Measurements from ENCODE around the gene WDR82. TPM values are rescaled to one million over a fixed set of nuclear protein-coding genes. Genes with fewer than 3 reads are reported as not detected.

The WDR82 gene
- total and polyA plus RNA-seq, 2 of the 4 experiments (the other 2 are of a cell fraction) = 38.1 to 68.1 TPM

DNA sequence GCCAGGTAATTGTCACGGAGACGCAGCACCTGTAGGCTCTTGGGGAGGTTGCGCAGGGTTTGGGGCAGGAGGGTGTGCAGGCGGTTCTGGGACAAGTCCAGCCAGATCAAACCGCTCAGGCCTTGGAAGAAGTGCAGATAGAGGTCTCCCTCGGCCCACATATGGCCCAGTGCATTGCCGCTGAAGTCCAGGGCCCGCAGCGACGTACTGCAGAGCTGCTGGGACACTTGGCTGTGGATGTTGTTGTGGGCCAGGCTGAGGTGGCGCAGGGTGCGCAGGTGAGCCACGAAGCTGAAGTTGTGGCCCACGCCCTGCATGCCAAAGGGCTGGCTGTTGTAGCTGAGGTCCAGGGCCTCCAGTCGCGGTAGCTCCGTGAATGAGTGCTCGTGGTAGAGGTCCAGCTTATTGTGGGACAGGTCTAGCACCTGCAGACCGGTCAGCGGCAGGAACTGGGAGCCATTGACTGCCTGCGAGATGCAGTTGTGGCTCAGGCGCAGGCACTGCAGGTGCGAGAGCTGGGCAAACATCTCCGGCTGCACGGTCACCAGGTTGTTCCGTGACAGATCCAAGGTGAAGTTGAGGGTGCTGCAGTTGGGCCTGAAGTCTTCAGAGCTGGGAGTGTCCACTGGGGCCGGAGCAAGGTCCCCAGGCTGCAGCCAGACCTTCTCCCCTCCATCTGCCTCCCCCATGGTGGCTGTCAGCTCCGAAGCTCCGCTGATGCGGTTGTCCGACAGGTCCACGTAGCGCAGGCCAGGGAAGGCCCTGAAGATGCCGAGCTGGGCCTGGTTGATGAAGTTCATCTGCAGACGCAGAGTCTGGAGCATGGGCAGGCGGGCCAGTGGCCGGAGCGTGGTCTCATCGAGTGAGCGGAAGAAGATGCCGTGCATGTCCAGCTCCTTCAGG lies 55.9 kb downstream of the WDR82 start:
- DNase-seq = no peak
- Histone ChIP-seq H2AFZ (replicated peaks; ENCODE audit: low read length, poor library complexity) (peak overlapping the region; percentile 32), H2AK5ac (ENCODE audit: low read depth, low read length) (no peak overlapping the region), H3K36me3 (ENCODE audit: control insufficient read depth, insufficient read depth, low read length) (no peaks in the 10 kb centered on the region; the same call in 1 of the 2 replicates), H2BK120ac (ENCODE audit: low read depth, low read length) (no peak overlapping the region), H4K5ac (ENCODE audit: low read depth, low read length) (no peak overlapping the region), H3K9me3 (ENCODE audit: control insufficient read depth, insufficient read depth, low read length) (no peaks in the 10 kb centered on the region), H3K9me1 (ENCODE audit: insufficient read depth, low read length) (peaks cover 4% of the 10 kb centered on the region; the same call in 1 of the 2 replicates), H4K91ac (ENCODE audit: insufficient read depth, low read depth, low read length) (no peak overlapping the region), H4K20me1 (ENCODE audit: insufficient read depth, low read length) (0 out of 2 replicates have a peak, but pooled peaks cover 4% of the 10 kb centered on the region), H3K14ac (replicated peaks; ENCODE audit: low read depth, low read length) (no peak overlapping the region), H3K23ac (ENCODE audit: low read depth, low read length) (no peak overlapping the region), H3K4ac (ENCODE audit: low read depth, low read length) (no peak overlapping the region), H3K4me3 (ENCODE audit: insufficient read depth, low read depth, low read length) (no peak overlapping the region), H2BK20ac (ENCODE audit: low read depth, low read length) (no peak overlapping the region), H3K56ac (ENCODE audit: extremely low read depth, insufficient read depth, low read length) (no peak overlapping the region), H3K4me2 (ENCODE audit: low read depth, low read length) (no peak overlapping the region), H2BK5ac (ENCODE audit: low read depth, low read length, poor library complexity, severe bottlenecking) (no peak overlapping the region), H2BK15ac (ENCODE audit: low read depth, low read length) (no peak overlapping the region), H3K79me1 (ENCODE audit: low read depth in 1 of 2, low read length in 2 of 2) (no peaks in the 10 kb centered on the region), H4K8ac (ENCODE audit: low read depth in 2 of 2, low read length in 2 of 2) (no peak overlapping the region), H3K4me1 (ENCODE audit: control insufficient read depth, insufficient read depth, low read length) (no peaks in the 10 kb centered on the region), H3K9ac (ENCODE audit: low read depth, low read length) (no peak overlapping the region), H3K18ac (ENCODE audit: low read depth, low read length) (no peak overlapping the region), H3K27me3 (ENCODE audit: control insufficient read depth, insufficient read depth, low read length) (no peaks in the 10 kb centered on the region), H2AK9ac (replicated peaks; ENCODE audit: low read depth, low read length, poor library complexity) (no peak overlapping the region), H3K27ac (ENCODE audit: insufficient read depth, low read length) (no peak overlapping the region)
- no peak for ATAC-seq (ENCODE audit: low read depth)
- BruUV-seq (replicated peaks) = no TSS peak
- POLR2A ChIA-PET (ENCODE audit: unreplicated experiment) = no interaction called here
- WGBS, 2 experiments (ENCODE audit: extremely low coverage in 2 of 2, insufficient read length in 1 of 2) = 93% methylated on average over 30 of the region's 41 CpGs; no CpG with 5 or more reads in 1 of the 2 experiments
- dilution Hi-C loops (cut with HindIII; ENCODE audit: low sequenced_read_pairs, unreplicated experiment) (no loop called here), in situ Hi-C loops (cut with MboI; ENCODE audit: low sequenced_read_pairs) (no loop called here), intact Hi-C loops (cut with micrococcal nuclease) (loop anchor here (5.0 kb wide), 1 partner anchor 225 kb away; the partner anchor contains the start of gene SEMA3G)
- CTCF ChIA-PET = interaction anchor here (1.2 kb wide), 1 partner anchor 18 kb away, joined by 3 read pairs; no protein-coding TSS in a partner anchor
- TF ChIP-seq MAZ (IDR thresholded peaks at IDR 0.05; ENCODE audit: borderline replicate concordance, low read depth, low read length) (no peak), POLR2A (IDR thresholded peaks at IDR 0.05; ENCODE audit: low read depth, low read length) (no peak), NFE2L2 (IDR thresholded peaks at IDR 0.05; ENCODE audit: low read depth, low read length) (no peak), RFX5 (IDR thresholded peaks at IDR 0.05; ENCODE audit: low read depth, low read length) (no peak)

All from IMR-90 (cell line).